Measurements from ENCODE around the gene TIAM2.

DNA sequence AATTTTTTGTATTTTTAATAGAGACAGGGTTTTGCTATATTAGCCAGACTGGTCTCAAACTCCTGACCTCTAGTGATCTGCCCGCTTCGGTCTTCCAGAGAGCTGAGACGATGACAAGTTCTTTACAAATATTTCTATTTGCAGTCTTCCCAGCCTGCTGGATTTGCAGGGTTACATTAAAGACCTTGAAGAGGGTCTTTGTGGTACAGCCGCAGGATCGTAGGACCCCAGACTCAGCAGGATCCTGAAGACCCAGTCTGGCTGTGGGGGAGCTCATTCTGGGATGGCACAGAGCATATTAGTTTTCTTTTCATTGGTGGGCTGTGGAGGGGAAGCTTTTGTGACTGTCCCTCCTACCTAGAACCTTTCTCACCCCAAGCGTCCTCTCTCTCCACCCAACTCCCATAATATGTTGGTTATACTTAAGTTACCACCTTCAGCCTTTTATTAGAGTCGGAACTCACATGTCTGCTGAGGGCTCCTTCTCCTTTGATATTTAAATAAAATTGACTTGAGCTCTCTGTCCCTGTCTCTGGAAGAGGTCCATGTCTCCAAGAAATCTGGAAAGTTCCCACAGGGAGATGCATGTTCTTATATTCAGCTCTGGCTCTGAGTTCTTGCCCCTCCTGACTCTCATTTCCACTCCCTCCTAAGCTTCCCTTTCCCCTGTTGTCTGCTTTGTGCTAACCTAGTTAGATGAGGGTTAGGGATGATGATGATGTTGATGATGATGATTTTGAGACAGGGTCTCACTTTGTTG lies 72.0 kb downstream of the TIAM2 start:
- TF ChIP-seq CTCF (IDR thresholded peaks at IDR 0.05; ENCODE audit: extremely low read depth in 1 of 2, insufficient read depth in 1 of 2, low read depth in 1 of 2, low read length in 2 of 2) (no peak), JUN (IDR thresholded peaks at IDR 0.05; ENCODE audit: borderline replicate concordance, insufficient read depth, insufficient read length, low read depth) (no peak), POLR2A (IDR thresholded peaks at IDR 0.05; ENCODE audit: low read depth, low read length) (no peak), POLR2AphosphoS5 (IDR thresholded peaks at IDR 0.05; ENCODE audit: insufficient read depth, low read depth, low read length) (no peak), EZH2 (IDR thresholded peaks at IDR 0.05; ENCODE audit: borderline replicate concordance, low read depth, low read length, severe bottlenecking) (no peak), GATA2 (IDR thresholded peaks at IDR 0.05; ENCODE audit: insufficient read depth, insufficient read length, low read depth, low read length) (no peak), MYC (IDR thresholded peaks at IDR 0.05; ENCODE audit: low read depth, low read length) (no peak)
- TF ChIP-seq, protein P1, sequence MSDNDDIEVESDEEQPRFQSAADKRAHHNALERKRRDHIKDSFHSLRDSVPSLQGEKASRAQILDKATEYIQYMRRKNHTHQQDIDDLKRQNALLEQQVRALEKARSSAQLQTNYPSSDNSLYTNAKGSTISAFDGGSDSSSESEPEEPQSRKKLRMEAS (IDR thresholded peaks at IDR 0.05; ENCODE audit: insufficient read depth, insufficient read length): no peak

Measured in endothelial cell of umbilical vein (primary cell).